ENCODE results near the gene FAIM2. TPM values are rescaled to one million over a fixed set of nuclear protein-coding genes. Genes with fewer than 3 reads are reported as not detected.

FAIM2 gene
- total RNA-seq, 3 donors from 2014 or later: 0.67 to 12.9 (median 2.5) TPM

- intact Hi-C loops (cut with DNase I, micrococcal nuclease): no loop called here
Observed at GRCh38 chr12:49828133-49829091, 75.3 kb downstream of the FAIM2 start, which contains the start of gene NCKAP5L. NCKAP5L (minus strand) TSS chr12:49828413; CDS start chr12:49804044, 24,369 bp downstream.

GRCh38 chr12:49827401-49828099 is 76.2 kb downstream of the FAIM2 start:
- Histone ChIP-seq H3K36me3 (ENCODE audit: low read depth) (no peaks in the 10 kb centered on the region), H3K4me3 (peak overlapping the region; percentile 32), H3K4me1 (ENCODE audit: low read depth) (peaks cover 15% of the 10 kb centered on the region), H3K9me3 (no peaks in the 10 kb centered on the region)
- TF ChIP-seq CTCF (IDR thresholded peaks at IDR 0.05): no peak
- intact Hi-C loops (cut with DNase I, micrococcal nuclease): no loop called here
- ATAC-seq: peak; percentile 39
- DNase-seq: peak; percentile 46 to 74 (median 68)

More at GRCh38 chr12:49828133-49829091, 75.3 kb downstream of the FAIM2 start, which contains the start of gene NCKAP5L:
- no peak for TF ChIP-seq CTCF (IDR thresholded peaks at IDR 0.05)
- no peaks in the 10 kb centered on the region for H3K36me3 ChIP-seq (ENCODE audit: low read depth)
- no peaks in the 10 kb centered on the region for H3K9me3 ChIP-seq
- H3K4me3 ChIP-seq: peak within 1 kb of the TSS; percentile 32
- H3K4me1 ChIP-seq (ENCODE audit: low read depth): peaks cover 15% of the 10 kb centered on the region
- ATAC-seq (peak; percentile 98), DNase-seq (peak; percentile 96 to 97 (median 96))

- ATAC-seq (no peak), DNase-seq (no peak)
- peaks cover 15% of the 10 kb centered on the region for H3K4me1 ChIP-seq (ENCODE audit: low read depth)
- H3K36me3 ChIP-seq (ENCODE audit: low read depth): no peaks in the 10 kb centered on the region
- H3K4me3 ChIP-seq: no peak overlapping the region
- TF ChIP-seq CTCF (IDR thresholded peaks at IDR 0.05): no peak
- H3K9me3 ChIP-seq: no peaks in the 10 kb centered on the region
- intact Hi-C loops (cut with DNase I, micrococcal nuclease): no loop called here
Observed at GRCh38 chr12:49827051-49827400, 76.7 kb downstream of the FAIM2 start.

GRCh38 chr12:49825971-49826421 is 77.7 kb downstream of the FAIM2 start:
- ATAC-seq (no peak), DNase-seq (no peak)
- no peaks in the 10 kb centered on the region for H3K9me3 ChIP-seq
- H3K4me1 ChIP-seq (ENCODE audit: low read depth): peaks cover 15% of the 10 kb centered on the region
- H3K36me3 ChIP-seq (ENCODE audit: low read depth): no peaks in the 10 kb centered on the region
- no peak for TF ChIP-seq CTCF (IDR thresholded peaks at IDR 0.05)
- H3K4me3 ChIP-seq: no peak overlapping the region
- intact Hi-C loops (cut with DNase I, micrococcal nuclease): no loop called here

- TF ChIP-seq CTCF (IDR thresholded peaks at IDR 0.05): no peak
- ATAC-seq (no peak), DNase-seq (peak in 2 of 3 donors; percentile 23 to 66)
- intact Hi-C loops (cut with DNase I, micrococcal nuclease): no loop called here
- no peaks in the 10 kb centered on the region for H3K9me3 ChIP-seq
- no peak overlapping the region for H3K4me3 ChIP-seq
- peaks cover 18% of the 10 kb centered on the region for H3K4me1 ChIP-seq (ENCODE audit: low read depth)
- H3K36me3 ChIP-seq (ENCODE audit: low read depth): no peaks in the 10 kb centered on the region
Observed at GRCh38 chr12:49825360-49825970, 78.2 kb downstream of the FAIM2 start.

Data from mucosa of descending colon (tissue), 3 donors.